ENCODE measurements around the gene NFATC1. TPM values are rescaled to one million over a fixed set of nuclear protein-coding genes. Genes with fewer than 3 reads are reported as not detected.

NFATC1 gene
- polyA plus RNA-seq, 1 of the 3 experiments (the other 2 are of a cell fraction), result 0.02 TPM

GRCh38 chr18:79530821-79531220, 135.1 kb downstream of the NFATC1 start:
- Histone ChIP-seq H3K9ac (no peak overlapping the region), H3F3A (replicated peaks; ENCODE audit: insufficient read depth) (no peaks in the 10 kb centered on the region), H2AFZ (ENCODE audit: low read depth) (no peak overlapping the region), H3K4me3 (ENCODE audit: low read depth in 2 of 2, low read length in 1 of 2) (no peak overlapping the region), H3K79me2 (ENCODE audit: insufficient read depth) (no peaks in the 10 kb centered on the region), H3K36me3 (replicated peaks in 1 of 2; ENCODE audit: control insufficient read depth in 1 of 2, insufficient read depth in 2 of 2, low read length in 1 of 2) (no peaks in the 10 kb centered on the region), H3K4me1 (ENCODE audit: control insufficient read depth in 1 of 2, insufficient read depth in 2 of 2, low read depth in 1 of 2, low read length in 1 of 2) (no peaks in the 10 kb centered on the region), H3K9me2 (no peaks in the 10 kb centered on the region), H4K20me1 (ENCODE audit: insufficient read depth) (peaks cover 7% of the 10 kb centered on the region; the same call in 1 of the 2 replicates), H3K4me2 (no peak overlapping the region), H3K27me3 (ENCODE audit: insufficient read depth) (peaks cover 92% of the 10 kb centered on the region), H3K9me3 (no peaks in the 10 kb centered on the region), H3K27ac (ENCODE audit: low read depth in 2 of 2, low read length in 1 of 2) (no peak overlapping the region)
- ChIA-PET CTCF (interaction anchor here (0.7 to 2.4 kb wide), 4 partner anchors 27 to 152 kb away, joined by 3 to 21 read pairs (median 4); no protein-coding TSS in a partner anchor), POLR2A (no interaction called here)
- DNase-seq, result no peak
- TF ChIP-seq RFX5 (IDR thresholded peaks at IDR 0.05; ENCODE audit: low read length) (no peak), USF1 (IDR thresholded peaks at IDR 0.05; ENCODE audit: borderline replicate concordance, low read depth) (no peak), MXI1 (IDR thresholded peaks at IDR 0.05; ENCODE audit: low read depth, low read length) (no peak), GABPA (IDR thresholded peaks at IDR 0.05; ENCODE audit: low read depth) (no peak), FOXM1 (IDR thresholded peaks at IDR 0.05; ENCODE audit: low read depth) (no peak), RXRA (IDR thresholded peaks at IDR 0.05; ENCODE audit: borderline replicate concordance, low read depth) (no peak), ZBTB33 (IDR thresholded peaks at IDR 0.05; ENCODE audit: borderline replicate concordance, low read depth) (no peak), CTCF (IDR thresholded peaks at IDR 0.05) (no peak), GATA2 (CRISPR knock-in tag; IDR thresholded peaks at IDR 0.05) (no peak), EZH2phosphoT487 (IDR thresholded peaks at IDR 0.05; ENCODE audit: borderline replicate concordance, low read depth) (no peak), SIN3A (IDR thresholded peaks at IDR 0.05; ENCODE audit: borderline replicate concordance, low read depth, low read length) (no peak), IRF3 (IDR thresholded peaks at IDR 0.05; ENCODE audit: low read depth, low read length) (no peak), CHD2 (IDR thresholded peaks at IDR 0.05; ENCODE audit: low read length, partially characterized antibody) (no peak)
- 49% methylated on average over 14 of the region's 18 CpGs for WGBS (ENCODE audit: low lambda C conversion rate)
